Myocyte (in vitro differentiated cells): ENCODE data around the gene SLC17A7. TPM values are rescaled to one million over a fixed set of nuclear protein-coding genes. Genes with fewer than 3 reads are reported as not detected.

ENCODE experiments used
- DNase-seq: peaks from one replicate; pipeline ENCODE4 v3.0.0-alpha.2; 2012; ENCODE audit warnings: low read depth
- total RNA-seq: library from RNA; depleted of rRNA; stranded (reverse); fragments of >200 nt; gene quantifications from 2 replicates; pipeline ENCODE4 v1.2.3, GENCODE V29; 2014

The SLC17A7 gene
- total RNA-seq, 1 donor from 2014 or later = 0.05 TPM

DNA sequence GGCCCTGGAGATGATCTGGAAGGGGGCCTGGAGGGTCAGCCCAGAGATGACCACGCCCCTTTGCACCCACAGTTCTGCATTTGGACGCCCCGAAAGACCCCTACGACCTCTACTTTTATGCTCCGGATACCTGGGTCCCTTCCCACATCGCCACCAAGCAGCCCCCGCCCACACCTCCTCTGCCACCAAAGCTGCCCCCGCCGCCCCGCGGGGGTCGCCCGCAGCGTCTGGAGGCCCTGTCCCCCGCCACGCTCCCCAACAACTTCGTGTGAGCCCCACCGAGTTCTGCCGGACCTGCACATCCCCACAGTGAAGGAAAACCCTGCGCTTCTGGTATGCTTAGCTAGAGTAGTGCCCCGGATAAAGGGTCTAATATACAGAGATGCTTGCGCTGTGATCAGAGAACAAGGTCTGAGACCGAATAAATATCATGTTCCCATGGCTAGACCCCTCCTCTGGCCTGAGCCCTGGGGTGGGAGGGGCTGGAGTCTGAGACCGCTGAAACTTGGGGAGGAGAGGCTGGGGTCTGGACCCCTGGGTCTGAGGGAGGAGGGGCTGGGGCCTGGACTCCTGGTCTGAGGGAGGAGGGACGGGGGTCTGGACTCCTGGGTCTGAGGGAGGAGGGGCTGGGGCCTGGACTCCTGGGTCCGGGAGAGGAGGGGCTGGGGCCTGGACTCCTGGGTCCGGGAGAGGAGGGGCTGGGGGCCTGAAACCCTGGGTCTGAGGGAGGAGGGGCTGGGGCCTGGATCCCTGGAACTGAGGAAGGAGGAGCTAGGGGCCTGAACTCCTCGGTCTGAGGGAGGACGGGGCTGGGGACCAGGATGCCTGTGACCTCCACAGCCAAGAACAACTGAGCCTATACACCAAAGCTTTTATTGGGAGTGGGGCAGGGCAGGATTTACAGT, 12.5 kb downstream of the SLC17A7 start:
- DNase-seq = no peak

DNA sequence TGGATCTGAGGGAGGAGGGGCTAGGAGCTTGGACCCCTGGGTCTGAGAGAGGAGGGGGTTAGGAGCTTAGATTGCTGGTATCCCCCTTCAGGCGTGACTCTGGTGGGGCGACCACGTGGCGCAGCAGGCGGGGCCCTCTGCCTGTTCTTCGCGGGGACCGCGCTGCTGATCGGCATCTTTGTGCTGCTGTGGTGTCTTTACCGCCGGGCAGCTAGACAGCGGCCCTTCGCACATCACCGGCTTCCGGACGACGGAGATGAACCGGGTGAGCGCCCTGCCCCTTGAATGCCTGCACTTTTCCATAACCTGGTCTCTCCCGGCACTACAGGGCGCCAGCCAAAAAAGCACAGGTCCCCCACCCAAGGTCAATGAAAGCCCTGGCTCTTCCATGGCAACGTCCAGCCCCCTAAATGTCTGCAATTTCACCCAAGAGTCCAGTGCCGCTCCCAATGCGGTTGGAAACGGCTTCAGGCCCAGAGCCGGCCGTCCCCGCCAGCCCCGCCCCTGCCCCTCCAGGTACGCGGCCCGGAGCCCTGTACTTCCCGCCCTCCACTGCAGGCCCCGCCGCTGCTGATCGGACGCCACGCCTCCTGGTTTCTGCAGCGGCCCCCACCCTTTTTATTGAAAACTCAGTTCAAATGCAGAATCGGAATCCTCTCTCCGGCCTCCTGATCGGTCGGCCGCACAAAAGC, 13.3 kb downstream of the SLC17A7 start:
- DNase-seq = no peak

DNA sequence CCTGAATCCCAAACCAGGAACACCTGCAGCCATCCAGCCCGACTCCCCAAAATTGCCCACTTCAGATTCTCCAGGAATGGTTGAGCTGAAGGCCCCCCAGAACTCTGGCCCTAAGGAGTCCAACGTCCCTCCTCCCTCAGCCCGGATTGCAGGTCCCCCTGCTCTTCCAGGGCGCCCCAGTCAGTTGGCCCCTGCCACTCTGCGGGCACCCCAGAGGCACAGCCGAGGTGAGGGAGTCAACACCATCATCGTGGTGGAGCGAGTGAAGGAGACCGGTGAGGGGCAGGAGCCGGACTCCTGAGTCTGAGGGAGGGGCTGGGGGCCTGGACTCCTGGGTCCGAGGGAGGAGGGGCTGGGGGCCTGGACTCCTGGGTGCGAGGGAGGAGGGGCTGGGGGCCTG, 14.0 kb downstream of the SLC17A7 start:
- DNase-seq = no peak

DNA sequence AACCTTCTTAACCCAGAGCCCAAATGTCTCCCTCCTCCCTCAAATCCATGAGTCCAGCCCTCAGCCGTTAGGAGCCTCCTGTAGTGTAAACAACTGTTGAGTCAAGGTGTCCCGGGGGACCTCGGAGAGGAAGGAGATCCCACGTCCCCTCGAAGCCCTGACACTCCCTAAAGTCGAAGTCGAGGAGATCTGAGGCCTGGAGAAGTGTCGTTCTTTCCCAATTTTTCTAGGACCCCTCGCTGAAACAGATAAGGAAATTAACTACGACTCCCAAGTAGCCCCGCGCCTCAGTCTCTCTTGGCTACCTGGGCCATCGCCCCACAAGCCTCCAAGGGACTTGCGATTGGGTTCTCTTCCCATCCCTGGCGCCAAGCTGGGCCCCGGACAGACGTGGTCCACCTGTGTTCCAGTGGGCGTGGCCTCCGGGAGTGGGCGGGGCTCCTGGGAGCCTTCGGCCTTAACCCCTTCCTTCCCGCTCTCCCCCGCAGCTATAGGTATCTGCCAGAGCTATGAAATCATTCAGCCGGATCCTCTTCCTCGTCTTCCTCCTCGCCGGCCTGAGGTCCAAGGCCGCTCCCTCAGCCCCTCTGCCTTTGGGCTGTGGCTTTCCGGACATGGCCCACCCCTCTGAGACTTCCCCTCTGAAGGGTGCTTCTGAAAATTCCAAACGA, 15.3 kb downstream of the SLC17A7 start:
- no peak for DNase-seq

DNA sequence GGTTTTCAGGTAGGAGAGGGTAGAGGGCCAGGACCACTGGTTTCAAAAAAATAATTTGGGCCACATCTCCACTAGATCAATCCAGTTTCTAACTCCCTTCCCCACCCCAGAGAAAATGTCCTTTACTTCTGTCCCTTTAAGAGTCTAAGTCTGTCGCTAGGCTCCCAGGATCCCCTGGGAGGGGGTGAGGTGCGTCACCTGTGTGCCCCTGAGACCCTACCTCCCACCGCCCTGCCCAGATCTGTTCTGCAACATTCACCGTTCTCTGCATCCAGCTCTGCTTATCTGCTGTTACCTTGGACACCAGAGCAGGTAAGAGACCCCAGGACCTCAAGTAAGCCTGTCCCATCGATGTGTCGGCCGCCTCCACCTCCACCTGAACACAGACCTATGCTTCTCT, 16.1 kb downstream of the SLC17A7 start, which contains the start of gene GFY:
TSS of gene GFY (plus strand) at position 211 of the 400 bp plus-strand sequence. CDS start 1,043 bp downstream, outside the sequence.
- no peak for DNase-seq

DNA sequence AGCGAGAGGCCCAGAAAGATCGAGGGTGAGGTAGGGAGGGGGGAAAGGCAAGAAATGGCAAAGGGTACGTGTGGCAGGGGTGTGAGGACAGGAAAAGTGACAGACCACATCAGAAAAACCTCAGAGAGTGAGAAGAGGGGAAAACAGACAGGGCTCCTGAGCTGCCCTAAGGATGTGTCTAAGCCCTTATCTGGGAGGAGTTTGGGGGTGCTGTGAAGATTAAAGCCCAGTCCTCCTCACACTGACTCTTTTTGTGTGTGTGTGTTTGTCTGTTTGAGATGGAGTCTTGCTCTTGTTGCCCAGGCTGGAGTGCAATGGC, 17.4 kb downstream of the SLC17A7 start:
- no peak for DNase-seq

DNA sequence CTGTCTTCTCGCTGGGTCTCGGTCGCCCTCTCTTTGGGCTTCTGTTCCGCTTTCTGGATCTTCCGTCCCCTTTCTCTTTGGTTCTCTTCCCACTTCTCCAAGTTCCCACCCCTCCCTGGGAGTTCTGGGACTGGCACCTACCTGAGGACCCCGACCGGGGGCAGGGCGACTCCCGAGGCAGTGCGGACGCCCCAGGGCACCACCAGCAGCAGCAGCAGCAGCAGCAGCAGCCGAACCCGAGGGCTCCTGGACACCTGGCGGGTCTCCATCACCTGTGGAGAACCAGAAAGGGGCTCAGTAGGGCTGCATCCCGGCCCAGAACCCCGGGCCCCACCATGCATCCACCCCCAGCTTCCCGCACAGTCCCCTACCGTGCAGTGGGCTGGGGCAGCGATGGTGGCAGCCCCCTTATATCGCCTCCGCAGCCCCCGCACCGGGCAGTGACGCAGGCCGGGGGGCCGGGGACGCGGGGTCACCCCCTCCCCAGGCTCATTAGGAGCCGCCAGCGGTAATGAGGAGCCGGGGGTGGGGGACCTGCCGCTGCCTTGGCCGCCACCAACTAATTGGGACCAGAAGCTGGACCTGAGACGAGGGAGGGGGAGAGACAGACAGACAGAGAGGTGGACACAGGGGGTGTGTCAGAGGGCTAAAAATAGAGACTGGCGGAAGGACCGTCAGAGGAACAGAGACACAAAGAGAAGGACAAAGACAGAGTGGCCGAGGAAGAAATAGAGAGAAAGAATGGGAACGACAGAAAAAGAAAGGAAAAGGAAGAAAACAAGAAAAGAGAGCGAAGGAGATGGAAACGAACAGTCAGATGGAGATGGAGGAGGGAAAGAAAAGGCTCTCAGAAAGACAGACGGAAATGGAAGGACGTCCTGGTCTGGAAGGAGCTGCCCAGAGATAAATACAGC, 18.0 kb downstream of the SLC17A7 start, which contains the start of gene PTH2:
TSS of gene PTH2 (minus strand) at position 371 of the 914 bp plus-strand sequence. CDS start at position 269, 102 bp downstream.
- DNase-seq = no peak

DNA sequence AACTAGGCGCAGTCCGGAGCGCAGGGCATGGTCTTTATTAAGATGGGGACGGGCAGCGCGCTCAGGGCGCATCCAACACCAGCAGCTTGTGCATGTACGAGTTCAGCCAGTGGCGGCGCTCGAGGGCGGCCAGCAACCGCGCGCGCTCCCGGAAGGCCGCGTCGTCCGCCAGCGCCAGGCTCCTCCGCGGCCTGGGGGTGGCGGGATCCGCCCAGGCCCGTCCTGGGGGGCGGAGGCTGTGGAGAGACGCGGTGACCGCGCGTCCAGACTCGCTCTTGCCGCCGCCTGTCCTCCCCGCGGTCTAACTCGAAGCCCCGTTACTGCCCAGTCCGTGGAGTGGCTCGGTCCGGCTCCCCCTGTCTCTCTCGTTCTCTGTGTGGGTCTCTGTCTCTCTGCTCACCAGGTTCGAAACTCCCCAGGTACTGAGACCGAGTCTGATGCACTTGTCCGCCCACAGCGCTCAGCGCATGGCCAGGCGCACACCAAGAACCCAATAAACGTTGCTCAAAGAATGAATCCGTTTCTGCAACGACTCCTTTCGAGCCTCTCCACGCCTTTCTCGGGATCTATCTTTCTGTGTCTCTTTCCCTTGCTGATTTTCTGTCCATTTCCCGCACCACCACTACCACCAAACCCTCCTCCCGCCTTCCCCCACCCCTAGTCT, 18.8 kb downstream of the SLC17A7 start:
- DNase-seq = no peak

DNA sequence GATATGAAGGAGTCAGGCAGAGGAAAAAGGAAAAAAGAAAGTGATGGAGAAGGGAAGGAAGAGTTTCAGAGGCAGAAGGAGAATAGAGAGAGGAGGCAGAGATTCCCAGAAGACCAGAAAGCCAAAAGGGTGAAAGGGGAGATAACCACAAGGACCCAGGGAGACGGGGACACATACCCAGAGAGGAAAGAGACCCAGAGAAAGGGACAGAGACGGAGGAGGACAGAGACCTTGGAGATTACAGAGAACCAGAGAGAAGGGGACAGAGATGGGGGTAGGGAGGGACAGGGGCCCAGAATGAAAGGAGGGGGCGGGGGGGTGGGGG, 19.5 kb downstream of the SLC17A7 start:
- DNase-seq = no peak

DNA sequence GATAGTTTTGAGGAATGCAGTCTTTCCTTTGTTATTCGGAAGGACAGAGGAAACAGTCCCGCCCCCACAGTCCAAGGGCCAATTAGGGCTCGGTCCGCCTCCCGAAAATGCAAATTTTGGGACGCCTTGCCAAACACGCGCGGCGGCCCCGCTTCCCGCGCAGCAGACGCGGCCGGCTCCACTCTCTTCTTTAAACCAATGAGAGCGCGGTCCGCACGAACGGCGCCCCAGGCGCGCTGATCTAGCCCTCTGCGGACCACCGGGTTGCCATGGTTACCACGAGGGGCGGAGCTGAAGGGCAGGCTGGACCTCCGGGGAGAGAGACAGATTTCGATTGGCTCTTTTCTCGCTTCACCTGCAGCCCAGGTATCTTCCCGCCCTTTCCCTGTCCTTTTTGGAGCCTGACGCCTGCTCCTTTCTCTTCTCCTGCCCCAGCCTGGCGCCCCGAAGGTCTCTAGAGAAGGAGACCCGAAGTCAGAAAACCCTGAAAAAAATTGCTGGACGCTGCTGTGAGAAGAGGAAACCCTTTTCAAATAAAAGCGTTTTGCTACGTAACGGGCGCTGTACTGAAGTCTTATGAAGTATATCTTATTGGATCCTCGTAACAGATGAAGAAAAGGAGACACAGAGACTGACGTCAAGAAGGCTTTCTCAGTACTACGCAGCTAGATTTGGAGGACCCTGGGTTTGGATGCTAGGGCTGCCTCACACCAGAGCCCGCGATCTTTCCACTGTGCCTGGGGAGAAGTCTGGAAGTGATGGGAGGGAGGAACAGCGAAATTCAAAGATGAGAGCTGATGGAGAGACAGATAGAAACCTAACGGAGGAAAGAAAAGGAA, 20.1 kb downstream of the SLC17A7 start:
- peak; percentile 61 for DNase-seq

DNA sequence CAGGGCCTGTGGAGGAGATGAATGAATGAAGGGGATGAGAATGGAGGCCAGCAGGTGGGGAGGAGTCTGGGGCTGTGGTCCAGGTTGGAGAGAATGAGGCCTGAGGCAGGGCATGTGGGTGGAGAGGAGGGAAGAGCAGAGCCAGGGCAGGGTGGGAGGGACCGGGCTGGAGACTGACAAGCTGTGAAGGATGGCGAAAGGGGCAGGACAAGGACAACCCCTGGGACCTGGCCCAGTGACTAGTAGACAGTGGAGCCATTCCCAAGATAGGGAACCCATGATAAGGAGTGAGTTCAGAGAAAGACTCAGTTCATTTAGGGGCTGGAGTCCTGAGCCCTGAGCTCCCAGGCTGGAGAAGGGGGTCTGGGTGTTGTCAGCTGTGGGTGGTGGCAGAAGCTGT, 21.1 kb downstream of the SLC17A7 start:
- no peak for DNase-seq

DNA sequence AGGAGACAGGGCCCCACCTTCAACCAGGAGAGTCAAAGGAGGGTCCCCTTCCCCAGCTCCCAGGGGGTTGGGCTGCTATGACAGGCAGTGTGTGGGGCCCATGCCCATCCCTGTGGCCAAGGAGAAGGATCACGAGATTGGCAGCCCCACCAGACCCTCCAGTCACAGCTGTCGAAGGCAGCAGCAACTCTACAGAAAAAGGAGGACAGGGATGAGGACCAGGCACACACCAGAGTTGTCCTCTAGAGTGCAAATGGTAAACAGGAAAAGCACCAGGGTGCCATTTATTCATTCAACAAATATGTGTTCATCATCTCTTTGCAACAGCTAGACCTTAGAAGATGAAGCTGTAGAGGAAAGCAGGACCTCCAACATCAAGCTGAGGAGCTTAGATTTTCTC, 22.2 kb downstream of the SLC17A7 start:
- DNase-seq = no peak

DNA sequence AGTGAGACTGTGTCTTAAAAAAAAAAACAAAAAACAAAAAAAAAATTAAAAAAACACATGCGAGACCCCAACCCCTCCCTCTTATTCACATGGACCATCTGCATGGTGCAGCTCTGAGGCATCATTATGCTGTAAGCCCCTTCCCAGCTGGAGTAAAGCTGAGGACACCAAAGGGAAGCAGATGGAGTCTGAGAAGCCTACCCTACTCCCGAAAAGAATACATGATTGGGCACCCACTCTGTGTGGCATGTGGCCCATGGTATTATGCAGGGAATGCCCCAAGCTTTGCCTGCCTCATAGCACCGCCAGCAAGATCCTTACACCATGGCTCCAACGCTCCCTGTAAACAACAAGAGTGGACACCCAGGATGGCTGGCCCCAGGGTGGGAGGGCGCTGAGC, 22.8 kb downstream of the SLC17A7 start:
- DNase-seq = no peak

DNA sequence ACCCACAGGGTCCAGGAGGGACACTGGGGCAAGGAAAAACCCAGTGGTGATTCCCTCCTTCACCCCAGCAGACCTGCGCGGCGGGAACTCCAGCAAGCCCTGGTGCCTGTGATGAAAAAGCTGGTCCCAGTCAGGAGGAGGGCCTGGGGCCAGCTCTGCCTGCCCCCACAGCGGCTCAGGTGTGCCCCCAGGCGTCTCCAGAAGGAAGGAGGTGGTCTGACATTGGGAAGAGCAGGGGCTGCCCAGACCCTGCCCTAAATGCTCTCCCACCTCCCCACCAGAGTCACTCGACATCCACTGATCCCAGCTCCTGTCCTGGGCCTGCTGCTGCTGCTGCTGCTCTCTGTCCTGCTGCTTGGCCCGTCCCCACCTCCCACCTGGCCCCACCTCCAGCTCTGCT, 24.2 kb downstream of the SLC17A7 start:
- DNase-seq = no peak

DNA sequence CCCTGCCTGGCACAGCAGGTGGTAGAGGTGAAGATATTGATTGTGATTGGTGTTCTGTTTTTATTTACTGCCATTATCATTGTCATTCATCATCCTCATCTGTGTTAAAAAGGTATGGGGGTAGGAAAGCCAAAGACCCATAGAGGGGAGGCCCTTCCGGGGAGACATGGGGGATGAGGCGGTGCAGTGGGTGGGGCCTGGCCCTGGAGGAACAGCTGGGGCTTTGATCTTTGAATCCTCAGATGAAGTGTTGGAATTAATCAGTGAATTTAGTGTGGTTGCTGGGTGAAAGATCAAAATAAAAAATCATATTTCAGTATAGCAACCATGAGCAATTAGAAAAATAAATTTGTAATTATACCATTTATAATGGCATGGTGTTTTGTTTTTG, 25.5 kb downstream of the SLC17A7 start:
- DNase-seq = no peak

DNA sequence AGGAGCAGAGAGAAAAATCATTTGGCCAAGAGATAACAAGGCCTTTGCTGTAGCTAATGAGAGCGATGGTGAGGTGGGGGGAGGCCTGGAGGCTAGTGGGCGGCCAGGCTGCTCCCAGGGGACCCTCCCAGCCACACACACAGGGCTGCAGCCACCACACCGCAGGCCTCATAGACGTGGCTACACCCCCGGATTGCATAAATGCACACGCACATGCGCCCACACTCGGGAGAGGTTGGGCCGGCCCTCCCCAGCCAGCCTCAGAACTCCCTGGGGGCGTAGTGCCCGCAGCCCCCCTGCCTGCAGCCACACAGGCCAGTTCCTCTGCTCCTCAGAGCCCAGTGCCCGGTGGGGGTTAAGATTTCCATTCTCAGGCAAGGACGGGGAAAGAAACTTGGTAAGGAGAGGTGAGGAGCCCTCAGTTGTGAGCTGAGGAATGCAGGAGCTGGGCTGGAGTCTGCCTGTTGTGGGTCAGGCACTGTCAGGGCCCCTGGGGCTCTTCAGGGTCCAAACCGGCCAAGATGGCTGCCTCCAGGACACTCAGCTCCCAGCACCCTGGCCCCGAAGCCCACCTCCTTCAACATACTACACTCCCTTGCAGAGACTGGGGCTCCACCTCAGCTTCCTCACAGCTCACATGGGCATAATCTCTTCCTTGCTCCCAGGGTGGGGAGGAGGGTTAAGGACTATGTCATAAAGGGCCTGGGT, 26.1 kb downstream of the SLC17A7 start:
- DNase-seq = no peak

DNA sequence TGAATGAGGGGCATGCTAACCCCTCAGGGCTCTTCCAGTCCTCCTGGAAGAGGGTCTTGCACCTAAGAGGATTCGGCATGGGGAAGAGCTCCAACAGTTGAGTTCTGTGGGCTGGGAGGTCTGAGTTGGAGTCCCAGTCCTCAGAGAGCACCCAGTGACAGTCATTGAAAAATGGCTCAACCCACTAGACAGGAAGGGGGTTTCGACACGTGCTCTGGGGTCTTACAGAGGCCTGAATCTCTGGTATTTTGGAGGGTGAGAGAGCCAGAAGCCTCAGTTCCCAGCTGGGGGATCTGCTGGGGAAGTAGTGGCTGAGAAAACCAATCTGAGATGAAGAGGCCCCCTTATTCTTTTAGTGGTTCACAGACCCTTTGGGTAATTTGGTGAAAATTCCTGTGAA, 27.1 kb downstream of the SLC17A7 start:
- no peak for DNase-seq

DNA sequence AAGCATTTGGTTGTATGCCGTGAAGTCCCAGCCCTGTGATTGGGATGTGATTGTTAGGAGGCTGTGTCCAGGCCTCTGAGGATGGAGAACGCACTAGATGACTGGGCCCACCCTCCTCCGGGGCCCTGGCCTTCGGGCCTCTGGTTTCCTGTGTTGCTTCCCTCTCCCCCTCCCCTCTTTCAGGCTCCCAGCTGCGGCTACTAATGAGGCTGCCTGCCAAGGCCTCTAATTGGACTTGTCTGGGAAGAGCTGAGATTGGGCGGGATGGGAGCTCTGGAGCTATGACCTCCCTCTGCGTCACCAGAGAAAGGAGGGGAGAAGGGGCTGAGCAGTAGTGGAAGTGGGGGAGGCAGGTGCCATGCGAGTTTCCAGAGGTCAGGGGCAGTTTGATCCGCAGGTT, 28.0 kb downstream of the SLC17A7 start:
- DNase-seq = no peak
